Ecto neural progenitor cell (in vitro differentiated cells): ENCODE measurements around the gene FYCO1.

Source experiments
- DNase-seq: peaks from one replicate; pipeline ENCODE4 v3.0.0-alpha.2; 2018; ENCODE audit warnings: low spot score

Gene FYCO1

GRCh38 chr3:45965253-45965652 is 30.4 kb downstream of the FYCO1 start:
- no peak for DNase-seq

- no peak for DNase-seq
Observed at GRCh38 chr3:45964139-45964538, 31.5 kb downstream of the FYCO1 start.

- DNase-seq: no peak
Observed at GRCh38 chr3:45962033-45962432, 33.6 kb downstream of the FYCO1 start.

GRCh38 chr3:45960289-45960688 is 35.3 kb downstream of the FYCO1 start:
- DNase-seq: no peak

- DNase-seq: no peak
Observed at GRCh38 chr3:45959201-45959600, 36.4 kb downstream of the FYCO1 start.

- no peak for DNase-seq
Observed at GRCh38 chr3:45958321-45958791, 37.3 kb downstream of the FYCO1 start.

GRCh38 chr3:45957586-45957985 is 38.0 kb downstream of the FYCO1 start:
- no peak for DNase-seq

GRCh38 chr3:45955706-45956105 is 39.9 kb downstream of the FYCO1 start:
- DNase-seq: no peak

GRCh38 chr3:45955017-45955647 is 40.5 kb downstream of the FYCO1 start:
- DNase-seq: no peak

- no peak for DNase-seq
Observed at GRCh38 chr3:45954306-45954705, 41.3 kb downstream of the FYCO1 start.

GRCh38 chr3:45953536-45953935 is 42.1 kb downstream of the FYCO1 start:
- DNase-seq: no peak

GRCh38 chr3:45952456-45952855 is 43.2 kb downstream of the FYCO1 start:
- DNase-seq: no peak

- DNase-seq: no peak
Observed at GRCh38 chr3:45951946-45952345, 43.7 kb downstream of the FYCO1 start.

GRCh38 chr3:45950686-45951600 is 44.7 kb downstream of the FYCO1 start:
- DNase-seq: no peak

- no peak for DNase-seq
Observed at GRCh38 chr3:45950131-45950530, 45.5 kb downstream of the FYCO1 start.

GRCh38 chr3:45949432-45949831 is 46.2 kb downstream of the FYCO1 start:
- DNase-seq: no peak

GRCh38 chr3:45948881-45949280 is 46.7 kb downstream of the FYCO1 start:
- DNase-seq: no peak

GRCh38 chr3:45948311-45948781 is 47.3 kb downstream of the FYCO1 start:
- DNase-seq: no peak

GRCh38 chr3:45947361-45947760 is 48.3 kb downstream of the FYCO1 start:
- DNase-seq: no peak

- no peak for DNase-seq
Observed at GRCh38 chr3:45946875-45947274, 48.7 kb downstream of the FYCO1 start.

- DNase-seq: no peak
Observed at GRCh38 chr3:45946307-45946706, 49.3 kb downstream of the FYCO1 start.

- no peak for DNase-seq
Observed at GRCh38 chr3:45944830-45945620, 50.6 kb downstream of the FYCO1 start.
